Fibroblast of the aortic adventitia (primary cell): Measurements from ENCODE around the gene NAV2. TPM values are rescaled to one million over a fixed set of nuclear protein-coding genes. Genes with fewer than 3 reads are reported as not detected.

Experiments used
- DNase-seq: peaks from one replicate; pipeline ENCODE4 v3.0.0-alpha.2; 2010; ENCODE audit warnings: low read depth
- H3K4me3 ChIP-seq: 2 replicates; pipeline ENCODE4 v1.5.1; 2011; ENCODE audit warnings: low read depth, mild to moderate bottlenecking, control low read depth, low read length, moderate library complexity
- total RNA-seq: library from RNA; depleted of rRNA; stranded (reverse); fragments of >200 nt; gene quantifications from 2 replicates; pipeline ENCODE4 v1.2.3, GENCODE V29; 2012; ENCODE audit warnings: low replicate concordance
- TF ChIP-seq, protein P1 (sequence below): IDR thresholded peaks from 2 replicates; pipeline ENCODE4 v1.5.1; 2011; ENCODE audit warnings: mild to moderate bottlenecking, low read length, control low read depth, inconsistent platforms; ENCODE audit not compliant: insufficient read depth

Gene NAV2
- total RNA-seq, 1 donor, result 44.6 TPM

DNA sequence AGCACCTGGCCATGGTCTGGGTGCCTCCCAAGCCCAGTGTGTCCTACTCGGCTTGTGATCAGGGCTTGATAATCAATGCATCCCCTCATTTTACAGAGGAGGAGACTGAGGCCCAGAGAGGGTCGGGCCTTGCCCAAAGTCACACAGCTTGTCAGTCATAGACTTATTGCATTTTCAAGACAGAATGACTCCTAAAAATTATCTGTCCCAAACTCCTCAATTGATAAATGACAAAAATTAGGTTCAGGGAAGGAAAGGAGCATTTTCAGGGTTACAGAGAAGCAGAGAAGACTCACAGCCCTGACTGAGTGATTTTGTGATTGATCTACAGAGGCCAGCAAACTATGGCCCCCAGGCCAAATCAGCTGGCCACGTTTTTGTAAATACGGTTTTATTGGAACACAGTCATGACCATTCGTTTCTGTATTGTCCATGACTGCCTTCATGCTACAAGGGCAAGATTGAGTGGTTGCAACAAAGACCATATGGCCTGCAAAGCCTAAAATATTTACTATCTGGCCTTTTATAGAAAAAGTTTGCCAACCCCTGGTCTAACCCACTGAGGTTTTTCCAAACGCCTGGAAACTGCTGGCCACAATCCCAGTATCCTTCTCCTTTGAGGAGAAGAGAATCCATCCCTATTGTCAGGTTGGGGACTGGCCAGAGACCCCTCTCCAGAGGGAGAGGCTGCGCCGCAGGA lies 35.1 kb upstream of the NAV2 start:
- no peak overlapping the region for H3K4me3 ChIP-seq
- peak; percentile 65 for DNase-seq
- TF ChIP-seq, protein P1, sequence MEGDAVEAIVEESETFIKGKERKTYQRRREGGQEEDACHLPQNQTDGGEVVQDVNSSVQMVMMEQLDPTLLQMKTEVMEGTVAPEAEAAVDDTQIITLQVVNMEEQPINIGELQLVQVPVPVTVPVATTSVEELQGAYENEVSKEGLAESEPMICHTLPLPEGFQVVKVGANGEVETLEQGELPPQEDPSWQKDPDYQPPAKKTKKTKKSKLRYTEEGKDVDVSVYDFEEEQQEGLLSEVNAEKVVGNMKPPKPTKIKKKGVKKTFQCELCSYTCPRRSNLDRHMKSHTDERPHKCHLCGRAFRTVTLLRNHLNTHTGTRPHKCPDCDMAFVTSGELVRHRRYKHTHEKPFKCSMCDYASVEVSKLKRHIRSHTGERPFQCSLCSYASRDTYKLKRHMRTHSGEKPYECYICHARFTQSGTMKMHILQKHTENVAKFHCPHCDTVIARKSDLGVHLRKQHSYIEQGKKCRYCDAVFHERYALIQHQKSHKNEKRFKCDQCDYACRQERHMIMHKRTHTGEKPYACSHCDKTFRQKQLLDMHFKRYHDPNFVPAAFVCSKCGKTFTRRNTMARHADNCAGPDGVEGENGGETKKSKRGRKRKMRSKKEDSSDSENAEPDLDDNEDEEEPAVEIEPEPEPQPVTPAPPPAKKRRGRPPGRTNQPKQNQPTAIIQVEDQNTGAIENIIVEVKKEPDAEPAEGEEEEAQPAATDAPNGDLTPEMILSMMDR, result no peak

DNA sequence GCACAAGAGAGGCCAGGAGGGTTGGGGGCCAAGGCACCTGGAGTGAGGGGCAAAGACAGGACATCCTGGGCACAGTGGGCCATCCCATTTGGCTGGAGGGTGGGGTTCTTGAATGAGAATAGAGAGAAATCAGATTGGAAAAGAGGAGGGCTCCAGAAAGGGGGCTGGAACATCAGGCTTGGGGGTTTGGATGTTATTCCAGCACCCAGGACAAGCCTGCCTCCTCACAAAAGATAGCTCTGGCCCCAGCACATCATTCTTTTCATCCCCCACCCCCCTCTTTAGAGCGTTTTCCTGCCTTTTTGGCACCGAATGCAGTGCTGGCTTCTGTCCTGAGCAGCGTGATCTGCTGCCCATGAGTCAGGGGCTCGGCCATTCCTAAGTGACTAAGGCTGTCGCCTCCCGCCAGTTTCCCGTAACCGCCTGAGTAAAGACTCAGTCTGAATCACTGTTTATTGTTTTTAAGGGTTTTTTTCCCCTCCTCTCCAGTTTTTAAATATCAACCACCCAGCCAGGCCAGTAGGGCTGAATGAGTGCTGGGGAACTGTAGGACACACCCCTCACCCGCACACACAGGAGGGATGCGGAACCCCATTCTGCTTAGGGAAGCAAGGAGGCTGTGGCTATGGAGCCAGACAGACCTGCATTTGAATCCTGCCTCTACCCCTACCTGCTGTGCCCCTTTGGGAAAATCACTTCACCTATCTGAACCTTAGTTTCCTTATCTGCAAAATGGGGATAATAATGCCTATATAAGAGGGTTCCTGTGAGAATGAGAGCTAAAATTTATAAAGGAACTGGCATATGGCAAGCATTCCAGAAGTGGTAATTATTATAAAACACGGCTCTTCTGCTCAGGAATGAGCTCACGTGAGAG lies 32.4 kb upstream of the NAV2 start:
- no peak overlapping the region for H3K4me3 ChIP-seq
- TF ChIP-seq, protein P1, result peak; percentile 48
- DNase-seq, result peak; percentile 99

DNA sequence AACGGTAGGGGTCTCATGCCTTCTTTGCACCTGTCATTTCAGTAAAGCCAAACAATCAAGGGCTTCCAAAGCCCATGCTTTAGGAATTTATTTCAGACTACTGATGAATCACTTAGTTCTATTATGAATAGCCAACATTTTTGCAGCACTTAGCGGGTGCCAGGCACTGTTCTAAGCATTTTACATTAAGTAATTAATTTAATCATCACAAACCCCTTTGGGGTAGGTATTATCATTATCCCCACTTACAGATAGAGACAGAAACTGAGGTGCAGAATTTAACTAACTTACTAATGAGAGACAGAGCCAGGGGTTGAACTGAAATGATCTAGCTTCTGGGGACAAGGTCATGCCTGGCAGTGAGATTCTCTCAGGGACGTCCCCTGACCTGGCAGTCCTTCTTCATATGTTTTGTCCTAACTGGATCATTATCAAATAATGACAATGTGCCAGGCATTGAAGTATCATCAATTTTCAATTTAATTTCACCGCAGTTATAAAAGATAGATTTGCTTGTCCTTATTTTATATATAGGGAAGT lies 31.7 kb upstream of the NAV2 start:
- peak; percentile 34 for DNase-seq
- no peak overlapping the region for H3K4me3 ChIP-seq
- TF ChIP-seq, protein P1, result no peak

DNA sequence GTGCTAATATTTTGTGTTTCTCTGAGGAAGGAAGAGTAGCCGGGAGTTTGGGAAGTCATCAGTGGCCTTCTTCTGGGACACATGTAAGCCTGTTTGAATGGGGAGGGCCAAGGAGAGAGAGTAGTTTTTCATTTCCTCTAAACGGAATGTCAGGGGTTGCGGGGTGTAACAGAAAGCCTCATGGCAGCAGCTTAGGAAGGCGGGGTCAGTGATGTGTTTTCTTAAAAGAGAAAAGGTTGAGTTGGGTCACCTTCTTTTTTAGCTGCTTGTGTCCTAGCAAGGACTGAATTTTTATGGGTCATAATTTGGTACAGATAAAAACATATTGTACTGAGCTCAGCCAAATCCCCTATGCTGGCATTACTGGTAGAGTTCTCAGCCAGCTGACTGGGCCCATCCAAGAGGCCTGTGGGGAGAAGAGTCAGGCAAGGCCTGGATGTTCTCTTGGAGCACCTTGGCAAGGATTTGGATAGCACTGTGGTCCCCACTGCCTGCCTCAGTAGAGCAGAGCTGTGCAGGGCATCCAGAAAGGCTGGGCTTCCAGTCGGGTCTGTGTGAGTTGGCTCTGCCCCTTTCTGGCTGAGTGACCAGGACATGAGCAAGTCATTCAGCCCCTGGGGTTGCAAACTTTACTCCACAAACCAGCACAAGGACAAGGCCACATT lies 29.4 kb upstream of the NAV2 start:
- DNase-seq, result peak; percentile 37
- TF ChIP-seq, protein P1, result no peak
- H3K4me3 ChIP-seq, result no peak overlapping the region

DNA sequence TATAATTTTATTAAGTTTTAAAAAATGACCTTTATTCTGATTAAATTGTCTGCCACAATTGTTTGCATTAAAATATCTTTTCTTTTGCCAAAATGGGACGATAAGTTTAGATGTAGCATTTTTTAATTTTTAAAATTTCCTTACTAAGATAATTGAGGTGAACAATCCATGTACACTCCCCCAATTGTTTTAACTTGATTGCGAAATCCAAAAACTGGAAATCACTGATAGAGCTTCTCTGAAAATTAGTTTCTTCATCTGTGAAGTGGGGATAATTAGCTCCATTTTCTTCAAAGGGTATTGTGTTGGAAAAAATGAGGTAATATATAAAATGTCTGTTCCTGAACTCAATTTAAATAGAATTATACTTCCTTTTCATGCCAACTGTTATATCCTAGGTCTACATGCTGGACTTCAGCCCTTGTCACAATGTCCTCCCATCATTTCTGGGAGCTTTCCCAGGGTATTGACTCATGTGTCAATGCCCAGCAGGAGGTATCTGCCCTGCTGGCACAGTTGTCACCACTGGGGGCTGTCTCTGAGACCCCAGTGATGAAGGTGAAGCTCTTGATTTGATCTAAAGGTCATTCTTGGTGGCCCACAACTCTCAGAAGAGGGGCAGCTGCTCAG lies 28.7 kb upstream of the NAV2 start:
- no peak overlapping the region for H3K4me3 ChIP-seq
- TF ChIP-seq, protein P1, result no peak
- DNase-seq, result no peak

DNA sequence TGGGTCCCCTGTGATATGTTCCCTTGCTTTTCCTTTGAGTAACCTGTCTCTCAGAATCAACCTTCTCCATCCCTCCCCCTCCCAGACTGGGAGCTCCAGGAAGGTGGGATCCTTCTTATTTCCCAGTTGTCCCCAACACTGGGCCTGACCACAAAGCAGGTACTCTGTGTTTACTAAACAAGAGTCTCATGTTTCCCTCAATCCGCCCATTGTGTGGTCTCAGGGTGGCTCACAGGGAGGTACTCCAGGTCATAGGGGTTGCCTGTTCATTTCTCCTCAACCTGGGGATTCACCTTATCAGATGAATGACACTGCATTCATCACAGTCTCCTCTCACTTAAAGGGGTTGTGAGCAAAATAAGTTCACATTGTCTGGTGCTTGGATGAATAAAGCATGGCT lies 26.4 kb upstream of the NAV2 start:
- TF ChIP-seq, protein P1, result no peak
- H3K4me3 ChIP-seq, result no peak overlapping the region
- DNase-seq, result no peak
